Spleen (tissue), 7 donors: Measurements from ENCODE around the gene CYP39A1.

Experiments used
- POLR2A ChIP-seq, 3 donors: fragments of 450-650 bp; IDR thresholded peaks; one replicate each; pipeline ENCODE4 v1.5.1; 2017; ENCODE audit warnings: antibody characterized with exemption in 3 of 3, mild to moderate bottlenecking in 1 of 3
- TF ChIP-seq, protein P1 (sequence below), 11 experiments: fragments of 200-600 bp in 7 of 11; fragments of 450-650 bp in 4 of 11; sonication (generic) in 4 of 11; IDR thresholded peaks in 8 of 11; conservative IDR thresholded peaks in 3 of 11; 1 replicate in 7 of 11; 2 replicates in 4 of 11; pipeline versions ENCODE4 v1.4.0 to v1.8.0; 2016 to 2021; ENCODE audit warnings: antibody characterized with exemption in 11 of 11, inconsistent platforms in 4 of 11, mild to moderate bottlenecking in 1 of 11
- donor health status: DM: no; HTN: no; CAD: no; lungs with moderate emphysema.
- donor health status: DM: no; HTN: no; CAD: no.
- donor health status: DM: no; HTN: no; CAD: no.

DNA sequence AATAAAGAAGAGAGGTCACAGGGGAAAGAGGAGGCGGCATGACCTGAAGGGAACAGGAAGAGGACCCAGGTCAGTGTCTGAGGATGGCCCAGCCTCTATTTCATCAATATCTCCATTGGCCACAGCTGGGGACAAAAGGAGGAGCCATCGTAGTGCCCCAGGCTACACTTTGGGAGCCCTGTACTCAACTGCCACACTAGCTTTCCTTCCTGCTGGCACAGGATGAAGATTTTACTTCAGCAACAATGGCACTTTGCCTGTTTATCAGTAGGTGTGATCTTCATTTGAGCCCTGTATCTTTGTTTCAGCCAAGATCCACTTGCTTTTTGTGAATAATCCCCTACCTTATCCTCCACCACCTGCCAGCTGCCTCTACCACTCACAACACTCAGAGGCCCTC lies 126.0 kb downstream of the CYP39A1 start:
- no peak for TF ChIP-seq POLR2A (IDR thresholded peaks at IDR 0.05)
- TF ChIP-seq, protein P1, sequence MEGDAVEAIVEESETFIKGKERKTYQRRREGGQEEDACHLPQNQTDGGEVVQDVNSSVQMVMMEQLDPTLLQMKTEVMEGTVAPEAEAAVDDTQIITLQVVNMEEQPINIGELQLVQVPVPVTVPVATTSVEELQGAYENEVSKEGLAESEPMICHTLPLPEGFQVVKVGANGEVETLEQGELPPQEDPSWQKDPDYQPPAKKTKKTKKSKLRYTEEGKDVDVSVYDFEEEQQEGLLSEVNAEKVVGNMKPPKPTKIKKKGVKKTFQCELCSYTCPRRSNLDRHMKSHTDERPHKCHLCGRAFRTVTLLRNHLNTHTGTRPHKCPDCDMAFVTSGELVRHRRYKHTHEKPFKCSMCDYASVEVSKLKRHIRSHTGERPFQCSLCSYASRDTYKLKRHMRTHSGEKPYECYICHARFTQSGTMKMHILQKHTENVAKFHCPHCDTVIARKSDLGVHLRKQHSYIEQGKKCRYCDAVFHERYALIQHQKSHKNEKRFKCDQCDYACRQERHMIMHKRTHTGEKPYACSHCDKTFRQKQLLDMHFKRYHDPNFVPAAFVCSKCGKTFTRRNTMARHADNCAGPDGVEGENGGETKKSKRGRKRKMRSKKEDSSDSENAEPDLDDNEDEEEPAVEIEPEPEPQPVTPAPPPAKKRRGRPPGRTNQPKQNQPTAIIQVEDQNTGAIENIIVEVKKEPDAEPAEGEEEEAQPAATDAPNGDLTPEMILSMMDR (IDR thresholded peaks at IDR 0.05 in 8 of 11, conservative IDR thresholded peaks at IDR 0.05 in 3 of 11): no peak
